Stimulated activated naive CD8-positive, alpha-beta T cell treated with anti-CD3 and anti-CD28 coated beads, Interleukin-15, Interleukin-2, amounts not matched to agents 100 U/mL and 50 U/mL, for 24 hours (primary cell): ENCODE results near the gene CCR7.
"Not testable (repeated sequence)": the region's sequence is repeated elsewhere in the genome, so short reads cannot be mapped to it uniquely, and the experiment has no call there.

Experiments
- ATAC-seq: fragments of 150-1000 bp; cut with Tn5 transposase; one replicate; pipeline ENCODE4 v1.10.0; 2021
- DNase-seq: peaks from one replicate; pipeline ENCODE4 v3.0.0; 2021

Gene CCR7

DNA sequence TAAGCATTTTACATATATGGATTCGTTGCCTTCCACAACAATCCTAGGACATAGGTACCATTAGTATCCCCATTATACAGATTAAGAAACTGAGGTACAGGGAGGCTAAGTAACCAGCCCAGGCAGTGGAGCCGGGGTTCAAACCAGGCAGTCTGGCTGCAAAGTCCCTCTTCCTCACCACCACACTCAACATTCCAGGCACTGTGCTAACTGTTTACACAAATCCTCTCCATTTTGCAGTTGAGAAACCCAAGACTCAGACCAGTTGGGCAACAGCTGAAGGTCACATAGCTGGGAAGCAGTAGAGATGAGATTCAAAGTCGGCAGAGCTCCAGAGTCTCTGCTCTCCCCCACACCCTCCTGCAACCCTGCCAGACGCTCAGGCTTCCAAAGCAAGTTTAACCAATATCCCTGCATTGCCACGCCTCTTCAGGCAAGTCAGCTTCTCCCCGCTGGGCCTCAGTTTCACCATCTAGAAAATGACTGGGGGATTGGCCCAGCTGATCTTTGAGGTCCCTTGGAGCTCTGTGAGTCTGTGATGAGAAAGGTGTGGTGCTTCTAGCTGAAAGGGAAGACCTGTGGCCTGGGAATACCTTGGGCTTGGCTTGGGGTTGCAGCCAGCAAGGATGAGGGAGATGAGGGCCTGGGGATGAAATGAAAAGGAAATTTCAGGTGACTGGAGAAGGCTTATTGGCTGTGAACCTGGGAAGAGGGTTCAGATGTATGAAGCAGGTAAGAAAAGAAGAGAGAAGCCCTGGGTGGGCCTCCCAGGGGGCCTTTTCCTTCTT, 14.0 kb downstream of the CCR7 start:
- ATAC-seq (no peak), DNase-seq (peak; percentile 22)

- no peak for ATAC-seq
- peak; percentile 12 for DNase-seq
These were observed 14.7 kb downstream of the CCR7 start for GRCh38 chr17:40550608-40551007.

GRCh38 chr17:40548982-40549685, 16.1 kb downstream of the CCR7 start:
- ATAC-seq (no peak), DNase-seq (peak; percentile 34)

- ATAC-seq (no peak), DNase-seq (no peak)
These were observed 16.7 kb downstream of the CCR7 start for GRCh38 chr17:40548491-40548981.

GRCh38 chr17:40547785-40548478, 17.3 kb downstream of the CCR7 start:
- ATAC-seq (no peak), DNase-seq (no peak)

- ATAC-seq (peak; percentile 33), DNase-seq (peak; percentile 81)
These were observed 18.0 kb downstream of the CCR7 start for GRCh38 chr17:40547079-40547784.

GRCh38 chr17:40546497-40546896, 18.8 kb downstream of the CCR7 start:
- ATAC-seq, DNase-seq: not testable (repeated sequence)

- ATAC-seq = no peak
These were observed 19.6 kb downstream of the CCR7 start for GRCh38 chr17:40545660-40546059.

DNA sequence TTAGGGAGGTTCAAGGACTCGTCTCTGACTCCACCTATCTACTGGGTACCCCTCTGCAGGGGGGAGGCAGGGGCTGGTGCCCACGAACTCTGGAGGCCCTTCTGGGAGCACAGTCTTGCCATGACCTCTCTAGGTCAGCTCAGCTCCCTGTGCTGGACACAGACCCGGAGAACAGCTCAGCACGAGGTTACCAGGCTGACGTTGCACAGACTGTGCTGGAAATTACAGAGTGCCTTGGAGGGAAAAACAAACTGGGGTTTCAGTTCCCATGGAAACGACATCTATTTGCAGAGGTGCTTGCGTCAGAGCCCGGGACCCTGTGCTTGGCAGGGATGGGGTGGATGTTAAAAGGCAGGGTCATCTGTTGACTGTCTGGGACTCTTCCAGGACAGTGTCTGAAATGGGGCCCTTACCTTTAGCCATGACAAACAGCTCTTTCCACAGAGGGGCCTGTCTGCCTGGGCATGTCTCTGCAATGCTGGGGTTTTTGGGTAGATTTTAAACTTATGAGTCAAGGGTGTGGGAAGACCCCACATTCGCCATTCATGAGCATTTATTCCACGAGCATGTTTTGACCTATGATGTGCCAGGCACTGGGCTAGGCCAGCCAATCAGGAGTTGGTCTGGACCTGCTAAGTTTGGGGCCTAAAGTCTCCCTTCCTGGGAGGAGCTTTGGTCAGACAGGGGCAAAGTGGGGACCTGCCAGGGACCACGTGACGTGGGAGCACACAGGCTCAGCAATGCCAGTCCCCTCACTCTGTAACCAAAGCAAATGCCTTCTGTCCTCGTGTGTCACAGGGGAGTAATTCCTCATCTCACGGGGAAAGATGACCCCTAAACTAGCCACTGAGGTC, 22.5 kb downstream of the CCR7 start:
- DNase-seq (peak; percentile 84), ATAC-seq (peak; percentile 71)

More at GRCh38 chr17:40545660-40546059, 19.6 kb downstream of the CCR7 start:
- DNase-seq = no peak

GRCh38 chr17:40541873-40542557, 23.3 kb downstream of the CCR7 start:
- peak; percentile 1 for ATAC-seq

DNA sequence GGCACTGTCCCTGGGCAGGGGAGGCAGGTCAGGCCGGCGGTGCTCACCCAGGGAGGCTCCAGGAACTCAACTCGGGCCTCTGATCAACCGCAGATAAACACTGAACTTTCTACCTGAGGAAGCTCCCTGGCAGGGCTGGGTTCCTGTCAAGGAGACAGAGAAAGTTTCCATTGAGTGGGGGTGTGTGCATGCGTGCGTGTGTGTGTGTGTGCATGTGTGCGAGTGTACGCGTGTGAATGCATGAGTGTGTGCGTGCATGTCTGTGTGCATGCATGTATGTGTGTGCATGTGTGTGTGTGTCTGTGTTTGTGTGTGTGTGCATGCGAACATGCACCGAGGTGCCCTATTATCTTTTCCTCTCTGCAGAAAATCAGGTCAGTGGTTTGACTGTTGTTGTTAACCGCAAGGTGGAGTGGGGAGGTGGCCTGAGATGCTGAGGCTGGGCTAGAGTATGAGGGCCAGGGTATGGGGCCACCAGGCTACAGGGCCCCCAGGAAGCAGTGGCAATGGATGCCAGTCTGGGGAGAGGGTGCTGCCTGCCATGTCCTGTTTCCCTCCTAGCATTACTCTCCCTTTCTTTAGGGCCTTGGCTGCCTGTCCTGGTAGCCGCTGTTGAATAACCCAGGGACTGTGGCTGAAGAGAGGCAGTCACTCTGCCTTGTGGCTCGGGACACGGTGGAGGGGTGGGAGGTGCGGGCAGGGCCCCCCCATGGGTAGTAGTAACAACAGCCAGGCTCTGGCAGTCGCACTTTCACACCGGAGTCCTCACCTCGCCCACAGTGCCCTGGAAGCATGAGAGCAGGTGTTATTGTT, 24.0 kb downstream of the CCR7 start:
- DNase-seq = peak; percentile 81
- ATAC-seq = peak; percentile 24

More at GRCh38 chr17:40541873-40542557, 23.3 kb downstream of the CCR7 start:
- DNase-seq = no peak

- ATAC-seq (peak; percentile 31), DNase-seq (peak; percentile 83)
These were observed 24.8 kb downstream of the CCR7 start for GRCh38 chr17:40540448-40540847.

DNA sequence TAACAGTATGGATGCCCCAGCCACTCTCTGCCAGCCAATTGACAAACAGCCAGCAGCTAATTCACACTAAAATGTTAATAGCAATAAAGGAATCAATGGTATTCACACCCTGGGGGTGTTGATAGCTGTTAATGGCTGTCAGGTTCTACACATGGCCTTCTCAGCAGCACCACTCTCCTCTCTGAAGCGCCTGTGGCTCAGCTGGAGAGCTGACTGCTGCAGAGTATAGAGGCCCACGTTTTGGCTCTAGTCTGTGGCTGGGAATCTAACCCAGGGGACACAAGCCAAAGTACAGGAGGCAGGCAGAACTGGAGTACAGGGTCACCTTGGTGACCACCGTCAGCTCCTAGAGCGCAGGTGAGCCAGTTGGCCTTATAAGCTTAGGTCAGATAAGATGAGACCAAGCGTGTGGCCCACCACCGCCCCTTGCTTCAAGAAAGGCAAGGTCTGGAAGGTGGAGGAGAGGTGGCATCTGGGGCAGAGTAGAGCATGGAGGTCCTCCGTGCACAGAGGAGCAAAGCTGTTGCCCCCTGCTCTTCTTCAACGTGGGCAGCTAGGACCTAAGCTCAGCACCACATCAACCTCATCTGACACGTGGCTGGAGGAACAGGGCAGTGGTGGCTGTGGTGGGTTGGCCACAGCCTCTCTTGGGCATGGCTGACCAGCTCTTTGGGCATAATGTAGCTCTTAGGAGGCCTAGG, 25.4 kb downstream of the CCR7 start:
- DNase-seq (no peak), ATAC-seq (no peak)

- DNase-seq (no peak), ATAC-seq (no peak)
These were observed 26.2 kb downstream of the CCR7 start for GRCh38 chr17:40538936-40539705.

DNA sequence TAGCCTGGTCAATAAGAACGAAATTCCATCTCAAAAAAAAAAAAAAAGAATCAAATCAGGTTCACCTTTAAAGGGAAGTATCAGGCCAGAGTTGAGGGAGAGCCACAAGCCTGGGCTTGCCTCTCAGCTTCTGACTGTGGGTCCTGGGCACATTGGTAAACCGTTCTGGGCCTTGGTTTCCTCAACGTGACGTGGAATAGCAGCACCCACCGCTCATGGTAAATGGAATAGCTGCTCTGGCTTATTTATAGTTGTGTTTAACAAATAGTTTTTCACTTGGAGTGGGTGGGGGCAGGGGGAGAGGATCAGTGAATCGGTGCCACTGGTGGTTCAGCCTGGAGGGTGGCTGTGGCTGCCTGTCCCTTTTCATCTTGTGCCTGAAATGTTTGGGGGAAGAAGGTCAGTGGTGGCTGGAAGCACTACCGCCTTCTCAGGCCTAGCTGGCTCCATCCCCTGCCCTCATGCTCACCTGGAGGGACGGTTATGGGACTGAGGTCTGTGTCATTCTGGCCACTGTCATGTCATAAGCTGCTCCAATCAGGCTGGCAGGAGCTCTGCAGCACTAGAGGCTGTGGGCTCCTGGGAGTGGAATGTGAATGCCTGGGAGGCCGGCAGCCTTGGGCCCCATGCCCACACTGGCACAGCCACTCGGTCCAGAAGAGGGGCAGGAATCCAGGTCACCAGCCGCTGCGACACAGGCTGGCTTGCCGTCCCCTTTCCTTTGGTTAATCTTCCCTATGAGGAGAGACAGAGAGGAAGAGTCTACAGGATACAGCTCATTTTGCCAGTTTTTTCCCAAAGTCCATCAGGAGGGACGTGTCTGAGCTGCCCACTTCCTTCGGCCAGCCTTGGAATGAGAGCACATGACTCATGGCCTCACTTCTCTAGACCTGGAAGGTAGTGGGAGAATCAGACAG, 27.0 kb downstream of the CCR7 start:
- ATAC-seq = no peak

GRCh38 chr17:40536295-40537171, 28.7 kb downstream of the CCR7 start:
- ATAC-seq (no peak), DNase-seq (peak; percentile 14)

More for the DNA sequence above, 27.0 kb downstream of the CCR7 start:
- DNase-seq = peak; percentile 14
